Endothelial cell of umbilical vein (primary cell): ENCODE measurements around the gene CAMTA1. TPM values are rescaled to one million over a fixed set of nuclear protein-coding genes. Genes with fewer than 3 reads are reported as not detected.
"Not testable (repeated sequence)": the region's sequence is repeated elsewhere in the genome, so short reads cannot be mapped to it uniquely, and the experiment has no call there.

Experiments used
- BruUV-seq: library from RNA; stranded (reverse); fragments of 400-500 nt; replicated peaks from 2 replicates; lab custom pipeline; 2021; lab: Mats Ljungman, UMichigan
- CTCF ChIA-PET: fragments of 300-600, 350-600 bp; sonication (Branson Sonifier 250); formaldehyde crosslinking; loops from one replicate; lab custom pipeline; 2021; ENCODE audit warnings: antibody characterized with exemption, inconsistent platforms; lab: Charles Lee
- POLR2A ChIA-PET: fragments of 300-600, 350-600 bp; sonication (Branson Sonifier 250); formaldehyde crosslinking; loops from one replicate; lab custom pipeline; 2021; ENCODE audit warnings: antibody characterized with exemption, inconsistent platforms; lab: Charles Lee
- DNase-seq: peaks from one replicate; pipeline ENCODE4 v3.0.0-alpha.2; 2011; ENCODE audit warnings: low read depth, low spot score
- FAIRE-seq: peaks from 2 replicates; lab custom pipeline; 2011; peaks lifted over from hg19 to GRCh38; lab: Jason Lieb, UNC
- H2AFZ ChIP-seq: 2 replicates; pipeline ENCODE4 v1.6.0; 2012; ENCODE audit warnings: low read depth, low read length, control low read depth, inconsistent platforms
- H3K27ac ChIP-seq: 2 replicates; pipeline ENCODE4 v1.5.1; 2011; ENCODE audit warnings: low read depth, mild to moderate bottlenecking, control low read depth, low read length, moderate library complexity; ENCODE audit not compliant: insufficient read depth
- H3K27me3 ChIP-seq, 2 experiments: 2 replicates each; pipeline versions ENCODE4 v1.6.0 to v1.6.1; 2011; ENCODE audit warnings: low read length in 2 of 2, mixed read lengths in 1 of 2; ENCODE audit not compliant: control insufficient read depth in 2 of 2, insufficient read depth in 2 of 2
- H3K36me3 ChIP-seq, 2 experiments: 2 replicates in 1 of 2; 3 replicates in 1 of 2; pipeline ENCODE4 v1.5.1; 2011; ENCODE audit warnings: low read length in 2 of 2, mild to moderate bottlenecking in 1 of 2, moderate library complexity in 1 of 2; ENCODE audit not compliant: control insufficient read depth in 2 of 2, insufficient read depth in 2 of 2; ENCODE audit errors: extremely low read depth in 1 of 2
- H3K4me1 ChIP-seq: 3 replicates; pipeline ENCODE4 v1.5.1; 2011; ENCODE audit warnings: mild to moderate bottlenecking, low read length; ENCODE audit not compliant: control insufficient read depth, insufficient read depth; ENCODE audit errors: extremely low read depth
- H3K4me2 ChIP-seq: 2 replicates; pipeline ENCODE4 v1.6.1; 2011; ENCODE audit warnings: low read length, control low read depth, mixed read lengths; ENCODE audit not compliant: insufficient read depth
- H3K4me3 ChIP-seq, 3 experiments: fragments of 200-600 bp in 1 of 3; sonication (generic), shearing (Covaris generic) in 1 of 3; replicated peaks in 1 of 3; 2 replicates each; pipeline ENCODE4 v1.5.1; 2011 to 2016; ENCODE audit warnings: control low read depth in 3 of 3, low read length in 3 of 3, mild to moderate bottlenecking in 2 of 3, inconsistent platforms in 1 of 3, low read depth in 1 of 3, moderate library complexity in 1 of 3; ENCODE audit not compliant: insufficient read depth in 1 of 3
- H3K79me2 ChIP-seq: 2 replicates; pipeline ENCODE4 v1.6.0; 2012; ENCODE audit warnings: low read length, inconsistent platforms; ENCODE audit not compliant: control insufficient read depth, insufficient read depth
- H3K9ac ChIP-seq: replicated peaks from 2 replicates; pipeline ENCODE3; 2011; ENCODE audit warnings: low read length, control low read depth; ENCODE audit not compliant: insufficient read depth; ENCODE audit errors: extremely low read depth
- H3K9me1 ChIP-seq: replicated peaks from 3 replicates; pipeline ENCODE4 v1.6.0; 2011; ENCODE audit warnings: mild to moderate bottlenecking, low read length; ENCODE audit not compliant: control insufficient read depth, insufficient read depth; ENCODE audit errors: extremely low read depth
- H3K9me3 ChIP-seq: replicated peaks from 2 replicates; pipeline ENCODE4 v1.5.1; 2012; ENCODE audit warnings: low read length, inconsistent platforms; ENCODE audit not compliant: control insufficient read depth, insufficient read depth
- H4K20me1 ChIP-seq: replicated peaks from 2 replicates; pipeline ENCODE3; 2011; ENCODE audit warnings: mild to moderate bottlenecking, low read length; ENCODE audit not compliant: control insufficient read depth, insufficient read depth; ENCODE audit errors: extremely low read depth
- CTCF ChIP-seq, 2 donors: IDR thresholded peaks; 1 replicate in 1 of 2; 2 replicates in 1 of 2; pipeline ENCODE4 v1.5.1; 2011; ENCODE audit warnings: low read length in 2 of 2, mild to moderate bottlenecking in 2 of 2, moderate library complexity in 2 of 2, control low read depth in 1 of 2, inconsistent platforms in 1 of 2, low read depth in 1 of 2; ENCODE audit not compliant: insufficient read depth in 1 of 2; ENCODE audit errors: extremely low read depth in 1 of 2
- EZH2 ChIP-seq: IDR thresholded peaks from 2 replicates; pipeline ENCODE4 v1.6.1; 2012; ENCODE audit warnings: borderline replicate concordance, low read depth, mild to moderate bottlenecking, moderate library complexity, low read length, inconsistent platforms; ENCODE audit not compliant: severe bottlenecking
- FOS ChIP-seq: IDR thresholded peaks from 2 replicates; pipeline ENCODE4 v1.6.1; 2011; ENCODE audit warnings: mild to moderate bottlenecking, low read length, moderate library complexity, borderline replicate concordance; ENCODE audit not compliant: insufficient read depth
- GATA2 ChIP-seq: IDR thresholded peaks from 2 replicates; pipeline ENCODE4 v1.7.0; 2011; ENCODE audit warnings: low read depth, mild to moderate bottlenecking, moderate library complexity, mixed read lengths, low read length; ENCODE audit not compliant: insufficient read length, insufficient read depth
- JUN ChIP-seq: IDR thresholded peaks from 2 replicates; pipeline ENCODE4 v1.6.1; 2011; ENCODE audit warnings: borderline replicate concordance, low read depth; ENCODE audit not compliant: insufficient read length, insufficient read depth
- MAX ChIP-seq: IDR thresholded peaks from 2 replicates; pipeline ENCODE4 v1.6.1; 2011; ENCODE audit not compliant: insufficient read depth, insufficient read length
- MYC ChIP-seq: IDR thresholded peaks from one replicate; pipeline ENCODE4 v1.6.1; 2011; ENCODE audit warnings: mild to moderate bottlenecking, low read depth, low read length
- POLR2A ChIP-seq: IDR thresholded peaks from 2 replicates; pipeline ENCODE4 v1.6.1; 2012; ENCODE audit warnings: low read depth, mild to moderate bottlenecking, control low read depth, low read length
- POLR2AphosphoS5 ChIP-seq: IDR thresholded peaks from 2 replicates; pipeline ENCODE4 v1.6.1; 2012; ENCODE audit warnings: low read depth, mild to moderate bottlenecking, control low read depth, low read length, moderate library complexity; ENCODE audit not compliant: insufficient read depth
- dilution Hi-C: fragments of 300-500 bp; cut with MboI; formaldehyde crosslinking; loops from one replicate; pipeline ENCODE4 v1.15.0; 2019; ENCODE audit warnings: low sequenced_read_pairs; ENCODE audit not compliant: extremely low pct_ligation_motif_present
- intact Hi-C: fragments of 100-400 bp; cut with micrococcal nuclease; formaldehyde crosslinking; loops from one replicate; pipeline ENCODE4 v1.10.0; 2022
- polyA plus RNA-seq, 4 experiments: library from polyadenylated mRNA; depleted of rRNA in 3 of 4; stranded (reverse) in 3 of 4; unstranded in 1 of 4; fragments of >200 nt; gene quantifications; 2 replicates each; pipeline versions ENCODE4 v1.2.1 to v1.2.3, GENCODE V29; 2011 to 2012; ENCODE audit warnings: missing spikeins in 1 of 4
- total RNA-seq: library from RNA; stranded (reverse); gene quantifications from 2 replicates; pipeline ENCODE4 v1.2.3, GENCODE V29; 2021

The CAMTA1 gene
- total and polyA plus RNA-seq, 2 donors (not counting 3 experiments of a cell fraction or from before 2014, with no cell fraction given): 50.8 to 92.7 TPM

- H3K9me3 ChIP-seq: no peaks in the 10 kb centered on the region
- BruUV-seq: no TSS peak
- no peak overlapping the region for H3K9ac ChIP-seq
- no peaks in the 10 kb centered on the region for H3K36me3 ChIP-seq
- no peaks in the 10 kb centered on the region for H3K27me3 ChIP-seq
- H3K4me1 ChIP-seq: no peaks in the 10 kb centered on the region
- no peak for TF ChIP-seq MAX
- dilution Hi-C loops (no loop called here), intact Hi-C loops (no loop called here)
- FAIRE-seq (no peak), DNase-seq (no peak)
- no peaks in the 10 kb centered on the region for H3K79me2 ChIP-seq
- no peak overlapping the region for H3K27ac ChIP-seq
- H3K9me1 ChIP-seq: no peaks in the 10 kb centered on the region
- no peak overlapping the region for H3K4me3 ChIP-seq
- CTCF ChIA-PET: interaction anchor here (1.2 kb wide), 1 partner anchor 22 kb away, joined by 3 read pairs; no protein-coding TSS in a partner anchor
- H2AFZ ChIP-seq: no peak overlapping the region
- H3K4me2 ChIP-seq: no peak overlapping the region
- H4K20me1 ChIP-seq: no peaks in the 10 kb centered on the region
- POLR2A ChIA-PET: no interaction called here
Observed at GRCh38 chr1:7691576-7691975, 906.3 kb downstream of the CAMTA1 start.

GRCh38 chr1:7692005-7692404 is 906.8 kb downstream of the CAMTA1 start:
- no peak for FAIRE-seq
- Histone ChIP-seq H3K4me3 (no peak overlapping the region), H3K9ac (no peak overlapping the region), H4K20me1 (no peaks in the 10 kb centered on the region), H3K27ac (no peak overlapping the region), H2AFZ (no peak overlapping the region), H3K9me3 (no peaks in the 10 kb centered on the region), H3K9me1 (no peaks in the 10 kb centered on the region), H3K79me2 (no peaks in the 10 kb centered on the region), H3K4me2 (no peak overlapping the region), H3K27me3 (no peaks in the 10 kb centered on the region), H3K4me1 (no peaks in the 10 kb centered on the region), H3K36me3 (no peaks in the 10 kb centered on the region)
- ChIA-PET CTCF (interaction anchor here (1.2 kb wide), 1 partner anchor 23 kb away, joined by 3 read pairs; no protein-coding TSS in a partner anchor), POLR2A (no interaction called here)
- intact Hi-C loops: no loop called here
- BruUV-seq: no TSS peak
- no peak for DNase-seq
- TF ChIP-seq GATA2 (no peak), POLR2AphosphoS5 (no peak), POLR2A (no peak), MYC (no peak), EZH2 (no peak), CTCF (IDR thresholded peaks at IDR 0.05; ENCODE audit: extremely low read depth in 1 of 2, insufficient read depth in 1 of 2, low read depth in 1 of 2, low read length in 2 of 2) (no peak), MAX (no peak), FOS (no peak), JUN (no peak)
- dilution Hi-C loops: no loop called here

DNA sequence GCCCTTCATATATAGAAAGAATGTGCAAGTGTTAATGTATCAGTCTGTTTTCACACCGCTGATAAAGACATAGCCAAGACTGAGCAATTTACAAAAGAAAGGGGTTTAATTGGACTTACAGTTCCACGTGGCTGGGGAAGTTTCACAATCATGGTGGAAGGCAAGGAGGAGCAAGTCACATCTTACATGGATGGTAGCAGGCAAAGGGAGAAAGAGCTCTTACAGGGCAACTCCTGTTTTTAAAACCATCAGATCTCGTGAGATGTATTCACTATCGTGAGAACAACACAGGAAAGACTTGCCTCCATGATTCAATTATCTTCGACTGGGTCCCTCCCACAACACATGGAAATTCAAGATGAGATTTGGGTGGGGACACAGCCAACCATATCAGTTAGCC is 907.8 kb downstream of the CAMTA1 start:
- H3K79me2 ChIP-seq, H4K20me1 ChIP-seq, CTCF ChIA-PET, FAIRE-seq, DNase-seq, H3K9me1 ChIP-seq, H2AFZ ChIP-seq, H3K9me3 ChIP-seq, BruUV-seq, H3K4me3 ChIP-seq, POLR2A ChIA-PET, H3K27me3 ChIP-seq, H3K4me1 ChIP-seq, H3K4me2 ChIP-seq, H3K27ac ChIP-seq, H3K9ac ChIP-seq, intact Hi-C loops, H3K36me3 ChIP-seq, dilution Hi-C loops: not testable (repeated sequence)
